Mucosa of descending colon (tissue), 3 donors: ENCODE measurements around the gene NUDT21. TPM values are rescaled to one million over a fixed set of nuclear protein-coding genes. Genes with fewer than 3 reads are reported as not detected.

ENCODE experiments used
- ATAC-seq: fragments of 200-7000 bp; cut with Tn5 transposase; one replicate; pipeline ENCODE4 v1.9.1; 2020; ENCODE audit warnings: mild to moderate bottlenecking, moderate library complexity
- DNase-seq, 3 donors: peaks; one replicate each; pipeline ENCODE4 v3.0.0-alpha.2; 2020
- H3K36me3 ChIP-seq: fragments of 200-600 bp; one replicate; pipeline ENCODE4 v1.8.0; 2021; ENCODE audit warnings: low read depth, mild to moderate bottlenecking
- H3K4me1 ChIP-seq: fragments of 200-600 bp; one replicate; pipeline ENCODE4 v1.8.0; 2021; ENCODE audit warnings: low read depth, mild to moderate bottlenecking
- H3K4me3 ChIP-seq: fragments of 200-600 bp; one replicate; pipeline ENCODE4 v1.8.0; 2021; ENCODE audit warnings: mild to moderate bottlenecking
- H3K9me3 ChIP-seq: fragments of 200-600 bp; one replicate; pipeline ENCODE4 v1.8.0; 2021; ENCODE audit warnings: mild to moderate bottlenecking
- intact Hi-C, 2 donors: fragments of 100-400 bp; cut with DNase I in 1 of 2; cut with micrococcal nuclease in 1 of 2; formaldehyde crosslinking; loops; one replicate each; pipeline versions ENCODE4 v1.11.0 to v1.11.1; 2022; cut with DNase I, micrococcal nuclease
- total RNA-seq, 3 donors: library from RNA; stranded (reverse); fragmentation: NEBNext Ultra II Directional in 2 of 3; extraction: Animal tissue kit (Norgen Biotek cat#: 25700) in 2 of 3; gene quantifications; one replicate each; pipeline versions ENCODE4 v1.2.1 to v1.2.4, GENCODE V29; 2021 to 2023
- TF ChIP-seq, protein P1 (sequence below): fragments of 200-600 bp; IDR thresholded peaks from one replicate; pipeline ENCODE4 v1.8.0; 2022; ENCODE audit warnings: antibody characterized with exemption, mild to moderate bottlenecking
- donor health status: DM: no; HTN: no; CAD: no; lungs with moderate emphysema.
- donor health status: DM: no; HTN: no; CAD: no.
- donor health status: DM: no; HTN: yes; CAD: no.

Gene NUDT21
- total RNA-seq, 3 donors from 2014 or later = 64.4 to 94.2 (median 74.9) TPM

DNA sequence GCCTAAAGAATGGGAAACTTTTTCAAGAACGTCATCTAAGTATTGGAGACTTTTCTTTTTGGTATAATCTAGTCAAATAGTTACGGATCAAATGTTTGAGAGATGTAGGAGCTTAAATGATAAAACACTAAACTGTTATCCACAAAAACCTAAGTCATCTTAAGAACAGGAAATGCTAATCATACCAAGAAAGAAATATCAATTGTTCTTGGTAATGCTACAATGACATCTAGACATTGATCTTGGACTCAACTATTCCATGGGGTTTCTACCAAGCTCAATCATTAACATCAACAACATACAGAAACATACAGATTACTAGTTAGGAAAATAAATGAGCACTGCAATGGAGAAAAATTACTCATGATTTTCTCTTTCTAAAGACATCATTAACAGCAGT, 3.8 kb downstream of the NUDT21 start:
- no peak overlapping the region for H3K4me3 ChIP-seq
- no peaks in the 10 kb centered on the region for H3K9me3 ChIP-seq
- TF ChIP-seq, protein P1, sequence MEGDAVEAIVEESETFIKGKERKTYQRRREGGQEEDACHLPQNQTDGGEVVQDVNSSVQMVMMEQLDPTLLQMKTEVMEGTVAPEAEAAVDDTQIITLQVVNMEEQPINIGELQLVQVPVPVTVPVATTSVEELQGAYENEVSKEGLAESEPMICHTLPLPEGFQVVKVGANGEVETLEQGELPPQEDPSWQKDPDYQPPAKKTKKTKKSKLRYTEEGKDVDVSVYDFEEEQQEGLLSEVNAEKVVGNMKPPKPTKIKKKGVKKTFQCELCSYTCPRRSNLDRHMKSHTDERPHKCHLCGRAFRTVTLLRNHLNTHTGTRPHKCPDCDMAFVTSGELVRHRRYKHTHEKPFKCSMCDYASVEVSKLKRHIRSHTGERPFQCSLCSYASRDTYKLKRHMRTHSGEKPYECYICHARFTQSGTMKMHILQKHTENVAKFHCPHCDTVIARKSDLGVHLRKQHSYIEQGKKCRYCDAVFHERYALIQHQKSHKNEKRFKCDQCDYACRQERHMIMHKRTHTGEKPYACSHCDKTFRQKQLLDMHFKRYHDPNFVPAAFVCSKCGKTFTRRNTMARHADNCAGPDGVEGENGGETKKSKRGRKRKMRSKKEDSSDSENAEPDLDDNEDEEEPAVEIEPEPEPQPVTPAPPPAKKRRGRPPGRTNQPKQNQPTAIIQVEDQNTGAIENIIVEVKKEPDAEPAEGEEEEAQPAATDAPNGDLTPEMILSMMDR = no peak
- no peaks in the 10 kb centered on the region for H3K36me3 ChIP-seq
- intact Hi-C loops = no loop called here
- no peak for DNase-seq
- no peak for ATAC-seq
- peaks cover 18% of the 10 kb centered on the region for H3K4me1 ChIP-seq

- TF ChIP-seq, protein P1 = no peak
- peaks cover 5% of the 10 kb centered on the region for H3K36me3 ChIP-seq
- DNase-seq = no peak
- H3K9me3 ChIP-seq = no peaks in the 10 kb centered on the region
- no peak overlapping the region for H3K4me3 ChIP-seq
- no peak for ATAC-seq
- intact Hi-C loops = no loop called here
- no peaks in the 10 kb centered on the region for H3K4me1 ChIP-seq
These were observed 13.1 kb downstream of the NUDT21 start for GRCh38 chr16:56438038-56438437.

GRCh38 chr16:56436258-56436657, 14.9 kb downstream of the NUDT21 start:
- intact Hi-C loops = no loop called here
- no peaks in the 10 kb centered on the region for H3K4me1 ChIP-seq
- no peaks in the 10 kb centered on the region for H3K9me3 ChIP-seq
- ATAC-seq (no peak), DNase-seq (no peak)
- no peak overlapping the region for H3K4me3 ChIP-seq
- H3K36me3 ChIP-seq = peaks cover 5% of the 10 kb centered on the region
- TF ChIP-seq, protein P1 = no peak

GRCh38 chr16:56428091-56428490, 23.0 kb downstream of the NUDT21 start:
- no peaks in the 10 kb centered on the region for H3K9me3 ChIP-seq
- no peak for ATAC-seq
- intact Hi-C loops = no loop called here
- H3K36me3 ChIP-seq = no peaks in the 10 kb centered on the region
- DNase-seq = no peak
- H3K4me3 ChIP-seq = no peak overlapping the region
- TF ChIP-seq, protein P1 = no peak
- H3K4me1 ChIP-seq = peaks cover 10% of the 10 kb centered on the region

- TF ChIP-seq, protein P1 = no peak
- Histone ChIP-seq H3K36me3 (no peaks in the 10 kb centered on the region), H3K4me1 (peaks cover 17% of the 10 kb centered on the region), H3K9me3 (no peaks in the 10 kb centered on the region), H3K4me3 (no peak overlapping the region)
- intact Hi-C loops = no loop called here
- DNase-seq = no peak
- ATAC-seq = peak; percentile 18
These were observed 24.5 kb downstream of the NUDT21 start for GRCh38 chr16:56426585-56426984.

- Histone ChIP-seq H3K36me3 (no peaks in the 10 kb centered on the region), H3K4me3 (peak within 1 kb of the TSS; percentile 87), H3K4me1 (peaks cover 20% of the 10 kb centered on the region), H3K9me3 (no peaks in the 10 kb centered on the region)
- TF ChIP-seq, protein P1 = peak; percentile 56
- intact Hi-C loops = no loop called here
- DNase-seq = peak; percentile 63 to 82 (median 79)
- ATAC-seq = peak; percentile 95
These were observed 25.7 kb downstream of the NUDT21 start, which contains the start of gene AMFR for GRCh38 chr16:56425439-56425832. TSS of gene AMFR (minus strand) at chr16:56425545. CDS start at chr16:56425327, 218 bp downstream.
